Lower leg skin (tissue), 4 donors: ENCODE data around the gene CNIH1. TPM values are rescaled to one million over a fixed set of nuclear protein-coding genes. Genes with fewer than 3 reads are reported as not detected.

Source experiments
- DNase-seq, 2 donors: peaks; one replicate each; pipeline ENCODE4 v3.0.0-alpha.2; 2019; ENCODE audit warnings: low spot score in 2 of 2
- H3K4me3 ChIP-seq: fragments of 200-600 bp; sonication (generic); 2 replicates; pipeline ENCODE4 v1.5.1; 2017; ENCODE audit warnings: mild to moderate bottlenecking, low read depth; ENCODE audit not compliant: poor library complexity, severe bottlenecking
- CTCF ChIP-seq, 3 donors: fragments of 450-650 bp; IDR thresholded peaks; one replicate each; pipeline ENCODE4 v1.5.1; 2016; ENCODE audit warnings: antibody characterized with exemption in 3 of 3, mild to moderate bottlenecking in 3 of 3, moderate library complexity in 2 of 3
- POLR2A ChIP-seq, 2 donors: fragments of 450-650 bp; IDR thresholded peaks; one replicate each; pipeline ENCODE4 v1.6.1; 2016 to 2017; ENCODE audit warnings: antibody characterized with exemption in 2 of 2, mild to moderate bottlenecking in 1 of 2, moderate library complexity in 1 of 2
- WGBS, 2 donors: methylation state at CpG; one replicate each; pipeline ENCODE4 v1.1.5; 2018; 5-methylcytosine and 5-hydroxymethylcytosine counted together
- intact Hi-C: fragments of 100-400 bp; cut with DNase I; formaldehyde crosslinking; loops from one replicate; pipeline ENCODE4 v1.15.0; 2023; ENCODE audit warnings: low total_unique reads
- total RNA-seq, 4 donors: library from RNA; depleted of rRNA; stranded (reverse); fragments of >200 nt; gene quantifications; one replicate each; pipeline ENCODE4 v1.1.0, GENCODE V29; 2016

CNIH1 gene
- total RNA-seq, 4 donors from 2014 or later = 59.6 to 92.2 (median 75.8) TPM

GRCh38 chr14:54374117-54374884 is 66.9 kb downstream of the CNIH1 start:
- WGBS, 2 donors = 68 to 78% methylated on average over 7 of the region's 7 CpGs
- H3K4me3 ChIP-seq = no peak overlapping the region
- DNase-seq = no peak
- intact Hi-C loops = no loop called here
- TF ChIP-seq POLR2A (IDR thresholded peaks at IDR 0.05) = no peak
- TF ChIP-seq CTCF (IDR thresholded peaks at IDR 0.05) = no peak

Other genes with a start within 250 kb of the CNIH1 start
- gene CDKN3, start 44.4 kb downstream of the CNIH1 start, total RNA-seq = 1 to 10 TPM; 1.3 to 2.9 (median 2.1) TPM
- 10 to 100 TPM; 15.9 to 23.0 (median 19.1) TPM for gene GMFB, start 47.6 kb upstream of the CNIH1 start, total RNA-seq
- gene CGRRF1, start 68.5 kb upstream of the CNIH1 start, total RNA-seq = 10 to 100 TPM in 2 of 4 donors, 1 to 10 TPM in 2; 5.7 to 14.0 (median 10.2) TPM
- 10 to 100 TPM in 3 of 4 donors, 1 to 10 TPM in 1; 7.9 to 18.7 (median 14.4) TPM for gene SAMD4A, start 125.8 kb upstream of the CNIH1 start, total RNA-seq